ENCODE data around the gene WDR36.

WDR36 gene

DNA sequence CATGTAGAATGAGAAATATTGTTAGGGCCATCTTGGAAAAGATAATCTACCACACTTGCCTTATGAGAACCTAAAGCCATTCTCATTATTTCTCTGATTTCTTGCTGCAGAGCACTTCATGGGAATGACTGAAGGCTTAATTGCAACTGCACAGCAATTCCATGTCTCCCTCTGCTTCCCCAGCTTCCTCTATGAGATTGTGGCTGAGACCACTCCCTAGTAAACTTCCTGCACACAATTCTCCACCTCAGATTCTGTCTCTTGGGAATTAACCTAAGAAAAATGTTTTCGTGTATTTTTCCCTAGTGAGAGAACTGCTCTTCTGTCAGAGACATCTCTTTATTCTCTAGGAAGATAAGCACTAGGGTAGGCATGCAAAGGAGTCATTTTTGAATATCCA lies 76.5 kb downstream of the WDR36 start:
- H3K9ac ChIP-seq (ENCODE audit: low read depth, low read length) = no peak overlapping the region
- H3K36me3 ChIP-seq (ENCODE audit: control insufficient read depth, insufficient read depth, low read length) = no peaks in the 10 kb centered on the region
- H3K4me1 ChIP-seq (ENCODE audit: control insufficient read depth, insufficient read depth, low read length) = peaks cover 3% of the 10 kb centered on the region

DNA sequence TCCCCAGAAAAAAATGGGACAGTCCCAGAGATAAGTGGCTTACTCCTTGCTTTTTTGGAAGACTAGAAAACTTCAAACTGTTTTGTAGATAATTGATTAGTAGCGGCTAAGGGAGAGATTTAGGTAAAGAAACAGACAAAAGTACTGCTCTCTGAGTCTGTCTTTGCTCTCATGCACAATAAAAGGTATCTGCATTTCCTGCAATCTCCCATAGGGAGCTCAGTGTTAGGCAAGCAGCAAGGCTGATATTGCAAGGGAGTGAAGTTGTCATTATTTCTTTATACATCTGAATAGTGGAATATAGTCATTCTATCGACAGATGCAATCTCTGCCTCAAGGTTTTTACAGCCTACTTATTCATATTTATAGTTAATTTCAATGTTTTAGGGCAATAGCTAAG lies 77.1 kb downstream of the WDR36 start:
- Histone ChIP-seq H3K4me1 (ENCODE audit: control insufficient read depth, insufficient read depth, low read length) (peaks cover 3% of the 10 kb centered on the region), H3K9ac (ENCODE audit: low read depth, low read length) (no peak overlapping the region), H3K27me3 (ENCODE audit: control insufficient read depth, insufficient read depth, low read length) (no peaks in the 10 kb centered on the region), H3K9me3 (ENCODE audit: control insufficient read depth, insufficient read depth, low read length) (no peaks in the 10 kb centered on the region), H3K36me3 (ENCODE audit: control insufficient read depth, insufficient read depth, low read length) (no peaks in the 10 kb centered on the region), H3K4me3 (ENCODE audit: low read depth, low read length) (no peak overlapping the region)

More for the DNA sequence above, 76.5 kb downstream of the WDR36 start:
- H3K27me3 ChIP-seq (ENCODE audit: control insufficient read depth, insufficient read depth, low read length) = no peaks in the 10 kb centered on the region
- no peaks in the 10 kb centered on the region for H3K9me3 ChIP-seq (ENCODE audit: control insufficient read depth, insufficient read depth, low read length)
- no peak overlapping the region for H3K4me3 ChIP-seq (ENCODE audit: low read depth, low read length)

DNA sequence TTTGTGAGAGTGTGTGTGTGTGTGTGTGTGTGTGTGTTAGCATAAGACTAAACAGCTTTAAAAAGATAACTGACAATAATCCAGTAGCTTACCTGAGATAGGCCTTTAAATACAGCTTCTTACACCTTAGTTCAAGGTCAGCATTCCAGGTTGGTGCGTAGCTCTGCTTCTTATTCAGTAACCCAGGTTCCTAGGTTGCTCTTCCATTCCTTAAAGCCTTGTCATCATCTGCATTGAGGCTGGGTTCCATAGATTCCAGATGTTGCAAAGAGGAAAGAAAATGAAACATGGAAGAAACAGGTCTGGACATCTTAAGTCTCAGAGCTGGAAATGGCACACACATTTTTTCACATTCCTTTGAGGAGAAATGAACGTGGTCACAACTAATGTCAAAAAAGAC lies 78.1 kb downstream of the WDR36 start:
- Histone ChIP-seq H3K9ac (ENCODE audit: low read depth, low read length) (no peak overlapping the region), H3K9me3 (ENCODE audit: control insufficient read depth, insufficient read depth, low read length) (no peaks in the 10 kb centered on the region), H3K36me3 (ENCODE audit: control insufficient read depth, insufficient read depth, low read length) (no peaks in the 10 kb centered on the region), H3K4me3 (ENCODE audit: low read depth, low read length) (no peak overlapping the region), H3K4me1 (ENCODE audit: control insufficient read depth, insufficient read depth, low read length) (peaks cover 2% of the 10 kb centered on the region), H3K27me3 (ENCODE audit: control insufficient read depth, insufficient read depth, low read length) (no peaks in the 10 kb centered on the region)

DNA sequence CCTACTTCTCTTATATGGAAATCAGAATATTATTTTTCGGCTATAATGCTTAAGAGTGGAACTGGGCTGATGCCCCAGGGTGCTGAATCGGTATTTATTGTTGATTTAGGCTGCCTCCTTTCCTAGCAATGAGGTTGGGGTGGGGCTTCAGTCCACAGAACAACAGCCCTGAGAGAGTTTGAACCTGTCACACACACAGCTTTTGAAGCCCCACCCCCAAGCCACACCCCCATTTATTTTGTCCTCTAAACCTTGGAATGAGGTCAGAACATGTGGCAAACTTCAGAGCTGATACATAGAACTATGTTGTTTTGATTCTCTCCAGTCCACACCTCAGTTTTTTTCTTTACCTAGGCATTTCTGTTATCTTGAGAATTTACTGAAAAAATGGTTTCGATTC lies 80.4 kb downstream of the WDR36 start:
- no peak overlapping the region for H3K9ac ChIP-seq (ENCODE audit: low read depth, low read length)
- H3K4me3 ChIP-seq (ENCODE audit: low read depth, low read length) = no peak overlapping the region
- H3K4me1 ChIP-seq (ENCODE audit: control insufficient read depth, insufficient read depth, low read length) = no peaks in the 10 kb centered on the region
- H3K27me3 ChIP-seq (ENCODE audit: control insufficient read depth, insufficient read depth, low read length) = no peaks in the 10 kb centered on the region
- H3K36me3 ChIP-seq (ENCODE audit: control insufficient read depth, insufficient read depth, low read length) = no peaks in the 10 kb centered on the region
- H3K9me3 ChIP-seq (ENCODE audit: control insufficient read depth, insufficient read depth, low read length) = no peaks in the 10 kb centered on the region

DNA sequence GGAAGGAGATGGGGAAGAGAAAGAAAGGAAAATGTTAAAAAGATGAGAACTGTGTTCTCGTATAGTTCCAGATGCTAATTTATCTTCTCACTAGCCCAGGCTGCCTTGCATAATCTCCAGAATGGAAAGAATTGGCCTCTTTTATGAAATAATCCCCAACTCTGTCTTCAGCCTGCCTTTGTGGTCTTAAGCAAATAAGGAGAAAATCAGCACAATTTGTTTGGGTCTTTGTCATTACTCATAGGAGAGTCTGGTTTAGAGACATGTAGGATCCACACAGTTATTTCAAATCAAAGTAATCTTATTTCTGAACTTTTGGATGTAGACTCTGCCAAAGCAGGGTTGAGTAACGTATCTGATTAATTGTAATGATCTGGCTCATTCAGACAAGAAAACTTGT lies 81.3 kb downstream of the WDR36 start:
- no peaks in the 10 kb centered on the region for H3K36me3 ChIP-seq (ENCODE audit: control insufficient read depth, insufficient read depth, low read length)
- H3K4me3 ChIP-seq (ENCODE audit: low read depth, low read length) = no peak overlapping the region
- H3K9me3 ChIP-seq (ENCODE audit: control insufficient read depth, insufficient read depth, low read length) = no peaks in the 10 kb centered on the region
- no peak overlapping the region for H3K9ac ChIP-seq (ENCODE audit: low read depth, low read length)
- H3K4me1 ChIP-seq (ENCODE audit: control insufficient read depth, insufficient read depth, low read length) = no peaks in the 10 kb centered on the region
- no peaks in the 10 kb centered on the region for H3K27me3 ChIP-seq (ENCODE audit: control insufficient read depth, insufficient read depth, low read length)

Measured in iPS-15b (cell line).